PFSK-1 (cell line): ENCODE results near the gene SEPTIN10.

ENCODE experiments used
- POLR2AphosphoS5 ChIP-seq: IDR thresholded peaks from 2 replicates; pipeline ENCODE4 v1.6.1; 2012; ENCODE audit warnings: low read depth, mild to moderate bottlenecking, control low read depth, low read length, moderate library complexity
- REST ChIP-seq, 2 experiments: IDR thresholded peaks; 2 replicates each; pipeline versions ENCODE4 v1.6.1 to v1.8.0; 2011 to 2012; ENCODE audit warnings: low read depth in 2 of 2, low read length in 2 of 2, control low read depth in 1 of 2, inconsistent platforms in 1 of 2, mild to moderate bottlenecking in 1 of 2, moderate library complexity in 1 of 2; ENCODE audit not compliant: insufficient read depth in 1 of 2
- SIN3A ChIP-seq: IDR thresholded peaks from 2 replicates; pipeline ENCODE4 v1.6.1; 2012; ENCODE audit warnings: mild to moderate bottlenecking, low read length, moderate library complexity, borderline replicate concordance; ENCODE audit not compliant: insufficient read depth
- TAF1 ChIP-seq: IDR thresholded peaks from 2 replicates; pipeline ENCODE4 v1.6.1; 2012; ENCODE audit warnings: low read length, control low read depth, borderline replicate concordance; ENCODE audit not compliant: insufficient read depth

GRCh38 chr2:109591206-109591605 lies 22.6 kb downstream of the SEPTIN10 start:
- no peak for TF ChIP-seq REST (IDR thresholded peaks at IDR 0.05; ENCODE audit: insufficient read depth in 1 of 2, low read depth in 2 of 2, low read length in 2 of 2)
- no peak for TF ChIP-seq POLR2AphosphoS5
- TF ChIP-seq TAF1: no peak
- no peak for TF ChIP-seq SIN3A
